Epithelial cell of proximal tubule (primary cell): ENCODE data around the gene CMTM8. TPM values are rescaled to one million over a fixed set of nuclear protein-coding genes. Genes with fewer than 3 reads are reported as not detected.
"Not testable (repeated sequence)": the region's sequence is repeated elsewhere in the genome, so short reads cannot be mapped to it uniquely, and the experiment has no call there.

Experiments used
- DNase-seq: peaks from one replicate; pipeline ENCODE4 v3.0.0-alpha.2; 2011; ENCODE audit warnings: low read depth
- H3K4me3 ChIP-seq: 2 replicates; pipeline ENCODE4 v1.5.1; 2011; ENCODE audit warnings: low read depth, mild to moderate bottlenecking, low read length
- total RNA-seq: library from RNA; depleted of rRNA; stranded (reverse); fragments of >200 nt; gene quantifications from 2 replicates; pipeline ENCODE4 v1.2.3, GENCODE V29; 2015
- TF ChIP-seq, protein P1 (sequence below): conservative IDR thresholded peaks from 2 replicates; pipeline ENCODE4 v1.5.1; 2012; ENCODE audit warnings: low read depth, mild to moderate bottlenecking, low read length

The CMTM8 gene
- total RNA-seq, 1 donor from 2014 or later: 9.2 TPM

DNA sequence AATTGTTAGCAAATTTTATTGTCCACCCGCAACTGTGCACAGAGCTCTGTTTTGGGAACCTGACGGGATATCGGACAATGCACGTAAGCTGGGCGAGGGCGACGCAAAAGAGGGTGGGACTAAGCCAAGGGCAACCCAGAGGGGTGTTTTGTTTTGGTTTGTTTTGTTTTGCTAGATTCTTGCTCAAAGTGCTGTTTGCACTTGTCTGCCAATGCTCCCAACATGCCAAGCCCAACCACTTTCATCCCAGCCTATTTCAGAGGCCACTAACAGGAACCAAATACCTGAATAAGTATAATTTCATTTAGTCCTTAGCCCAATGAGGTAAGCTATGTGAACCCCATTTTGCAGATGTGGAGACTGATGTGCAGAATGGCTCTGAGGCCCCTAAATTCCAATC, 143.4 kb downstream of the CMTM8 start:
- TF ChIP-seq, protein P1, sequence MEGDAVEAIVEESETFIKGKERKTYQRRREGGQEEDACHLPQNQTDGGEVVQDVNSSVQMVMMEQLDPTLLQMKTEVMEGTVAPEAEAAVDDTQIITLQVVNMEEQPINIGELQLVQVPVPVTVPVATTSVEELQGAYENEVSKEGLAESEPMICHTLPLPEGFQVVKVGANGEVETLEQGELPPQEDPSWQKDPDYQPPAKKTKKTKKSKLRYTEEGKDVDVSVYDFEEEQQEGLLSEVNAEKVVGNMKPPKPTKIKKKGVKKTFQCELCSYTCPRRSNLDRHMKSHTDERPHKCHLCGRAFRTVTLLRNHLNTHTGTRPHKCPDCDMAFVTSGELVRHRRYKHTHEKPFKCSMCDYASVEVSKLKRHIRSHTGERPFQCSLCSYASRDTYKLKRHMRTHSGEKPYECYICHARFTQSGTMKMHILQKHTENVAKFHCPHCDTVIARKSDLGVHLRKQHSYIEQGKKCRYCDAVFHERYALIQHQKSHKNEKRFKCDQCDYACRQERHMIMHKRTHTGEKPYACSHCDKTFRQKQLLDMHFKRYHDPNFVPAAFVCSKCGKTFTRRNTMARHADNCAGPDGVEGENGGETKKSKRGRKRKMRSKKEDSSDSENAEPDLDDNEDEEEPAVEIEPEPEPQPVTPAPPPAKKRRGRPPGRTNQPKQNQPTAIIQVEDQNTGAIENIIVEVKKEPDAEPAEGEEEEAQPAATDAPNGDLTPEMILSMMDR: no peak
- no peak overlapping the region for H3K4me3 ChIP-seq
- no peak for DNase-seq

DNA sequence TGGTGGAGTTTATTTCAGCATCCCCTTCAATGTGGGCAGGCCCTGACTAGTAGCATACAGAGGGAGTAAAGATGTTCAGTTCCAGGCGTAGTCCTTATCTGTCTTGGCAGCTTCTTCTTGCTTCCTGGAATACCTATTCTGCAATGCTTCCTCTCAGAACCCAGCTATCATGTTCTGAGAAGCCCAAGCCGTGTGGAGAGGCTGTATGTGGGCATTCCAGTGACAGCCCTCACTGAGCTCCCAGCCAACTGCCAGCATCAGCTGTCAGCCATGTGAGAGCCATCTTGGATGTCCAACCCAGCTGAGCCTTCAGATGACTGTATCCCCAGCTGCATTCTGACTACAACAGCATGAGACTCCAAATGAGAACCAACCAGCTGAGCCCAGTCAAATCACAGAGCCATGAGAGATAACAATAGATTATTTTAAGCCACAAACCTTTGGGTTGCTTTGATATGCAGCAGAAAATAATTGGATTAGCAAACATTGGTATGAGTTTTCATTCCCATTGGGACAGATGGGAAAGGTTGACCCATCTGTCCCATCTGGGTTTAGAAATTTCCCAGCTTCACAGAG, 144.7 kb downstream of the CMTM8 start:
- TF ChIP-seq, protein P1: no peak
- no peak for DNase-seq
- H3K4me3 ChIP-seq: no peak overlapping the region

DNA sequence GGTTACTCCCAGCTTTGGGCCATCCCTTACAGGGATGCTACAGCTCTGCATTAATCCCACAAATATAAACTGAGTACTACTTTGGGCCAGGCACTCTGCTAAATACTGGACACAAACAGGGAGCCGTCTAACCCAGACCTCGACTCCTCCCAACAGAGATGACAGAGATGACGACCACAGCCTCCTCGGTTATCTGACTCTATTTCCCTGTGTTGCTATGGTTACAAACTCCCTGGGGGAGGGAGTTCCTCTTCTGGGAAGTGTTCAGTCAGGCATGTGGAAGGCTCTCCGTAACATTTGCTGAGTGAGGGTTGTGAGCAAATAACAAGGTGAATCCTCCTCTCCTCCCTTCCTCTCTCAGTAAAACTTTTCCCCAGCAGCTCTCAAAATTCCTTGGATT, 146.5 kb downstream of the CMTM8 start:
- H3K4me3 ChIP-seq: no peak overlapping the region
- no peak for DNase-seq
- TF ChIP-seq, protein P1: no peak

DNA sequence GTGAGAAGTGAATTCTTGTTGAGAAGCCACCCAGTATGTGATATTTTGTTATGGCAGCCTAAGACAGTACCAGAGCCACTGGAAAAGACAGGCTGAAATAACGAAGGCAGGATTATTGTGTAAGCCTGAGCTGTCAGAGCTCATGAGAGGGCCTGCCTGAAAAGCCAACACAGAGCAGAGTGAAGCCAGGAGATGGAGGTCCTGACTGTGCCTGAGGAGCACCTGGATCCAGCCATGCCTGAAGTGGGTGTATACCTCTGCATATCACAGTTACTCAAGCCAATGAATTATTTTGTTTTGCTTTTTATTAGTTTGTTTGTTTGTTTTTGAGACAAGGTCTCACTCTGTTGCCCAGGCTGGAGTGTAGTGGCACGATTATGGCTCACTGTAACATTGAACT, 149.0 kb downstream of the CMTM8 start:
- H3K4me3 ChIP-seq: no peak overlapping the region
- DNase-seq: no peak
- TF ChIP-seq, protein P1: no peak

DNA sequence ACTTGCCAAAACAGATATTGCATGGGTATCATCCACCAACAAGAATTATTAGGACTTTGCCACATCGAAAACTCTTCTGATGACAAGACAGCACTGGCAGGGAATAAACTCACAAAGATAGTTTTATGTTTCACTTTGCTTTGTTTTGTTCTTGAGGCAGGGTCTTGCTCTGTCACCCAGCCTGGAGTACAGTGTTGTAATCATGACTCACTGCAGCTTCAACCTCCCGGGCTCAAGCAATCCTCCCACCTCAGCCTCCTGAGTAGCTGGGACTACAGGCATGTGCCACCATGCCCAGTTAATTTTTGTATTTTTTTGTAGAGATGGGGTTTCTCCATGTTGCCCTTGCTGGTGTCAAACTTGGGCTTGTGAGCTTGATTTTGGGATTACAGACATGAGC, 151.1 kb downstream of the CMTM8 start:
- DNase-seq, H3K4me3 ChIP-seq: not testable (repeated sequence)

DNA sequence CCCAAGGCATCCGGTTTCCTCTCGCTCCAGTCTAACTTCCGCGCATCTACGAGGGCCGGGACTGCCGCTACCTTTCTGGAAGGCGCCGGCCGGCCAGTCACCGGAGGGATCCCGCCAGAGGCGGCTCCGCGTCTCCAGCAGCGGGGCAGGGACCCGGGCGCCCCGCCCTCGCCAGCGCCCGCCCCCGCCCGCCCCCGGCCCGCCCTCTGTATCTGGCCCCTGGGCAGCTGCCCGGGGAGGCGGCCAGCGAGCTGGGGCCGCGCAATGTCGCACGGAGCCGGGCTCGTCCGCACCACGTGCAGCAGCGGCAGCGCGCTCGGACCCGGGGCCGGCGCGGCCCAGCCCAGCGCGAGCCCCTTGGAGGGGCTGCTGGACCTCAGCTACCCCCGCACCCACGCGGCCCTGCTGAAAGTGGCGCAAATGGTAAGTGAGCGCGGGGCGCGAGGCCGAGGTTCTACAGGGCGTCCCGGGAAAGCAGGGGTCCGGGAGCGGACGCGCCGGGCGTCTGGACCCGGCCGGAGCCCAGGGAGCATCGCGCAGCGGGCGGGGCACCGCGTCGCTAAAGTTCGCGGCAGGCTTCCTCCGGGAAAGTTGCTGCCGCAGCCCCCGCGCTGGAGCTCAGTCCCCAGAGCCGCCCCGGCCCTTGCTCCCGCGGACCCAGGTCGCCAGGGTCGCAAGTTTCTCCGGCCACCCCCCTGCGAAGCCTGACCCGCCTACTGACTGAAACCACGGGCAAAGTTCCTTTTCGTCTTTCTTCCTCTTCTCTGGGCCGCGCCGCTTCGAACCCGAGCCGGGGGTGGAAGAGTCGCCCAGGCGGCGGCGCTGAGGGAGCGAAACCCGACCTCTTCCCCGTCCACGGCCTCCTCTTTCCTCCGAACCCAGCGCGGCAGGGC, 153.4 kb downstream of the CMTM8 start, which contains the start of gene CMTM7:
TSS of gene CMTM7 (plus strand) at position 211 of the 893 bp plus-strand sequence. CDS start at position 265, 54 bp downstream.
- peak within 1 kb of the TSS; percentile 89 for H3K4me3 ChIP-seq
- TF ChIP-seq, protein P1: no peak
- DNase-seq: no peak

DNA sequence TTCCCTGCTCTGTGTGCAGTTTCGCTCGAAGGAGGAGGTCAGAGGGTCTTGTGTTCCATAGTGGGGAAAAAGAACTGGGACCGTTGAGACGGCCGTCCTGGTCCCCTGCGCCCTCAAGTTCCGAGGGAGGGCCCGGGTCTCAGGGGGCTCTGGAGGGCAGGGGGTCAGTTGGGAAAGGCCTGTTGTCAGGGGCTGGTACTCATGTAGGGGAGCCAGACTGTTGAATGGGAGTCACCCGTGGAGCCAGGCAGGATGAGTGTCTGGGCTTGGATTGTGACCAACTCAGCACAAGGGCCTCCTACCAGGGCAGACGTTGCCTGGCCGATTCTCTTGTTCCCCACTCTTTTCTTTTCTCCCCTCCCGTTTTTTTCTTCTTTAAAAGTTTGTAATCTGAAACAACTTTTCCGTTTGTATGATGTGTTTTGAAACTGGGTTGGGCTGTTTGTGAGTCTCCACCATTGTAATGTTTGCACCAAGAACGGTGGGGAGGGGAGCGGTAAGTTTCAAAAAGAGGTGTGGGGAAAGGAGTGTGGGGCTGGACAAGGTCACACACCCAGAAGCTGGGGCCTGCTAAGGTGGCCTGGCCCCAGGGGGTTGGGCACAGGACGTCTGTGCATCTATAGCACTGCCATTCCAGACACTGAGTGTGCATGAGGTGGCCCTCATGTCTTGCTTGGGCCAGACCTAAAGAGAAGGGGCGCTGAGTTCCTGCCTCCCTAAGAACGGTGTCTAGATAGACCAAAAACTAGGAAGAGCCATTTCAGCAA, 154.2 kb downstream of the CMTM8 start:
- no peak for DNase-seq
- TF ChIP-seq, protein P1: no peak
- peak overlapping the region; percentile 89 for H3K4me3 ChIP-seq
